GM12891 (cell line): ENCODE data around the gene PLPP7.

ENCODE experiments used
- POLR2A ChIP-seq: IDR thresholded peaks from 2 replicates; pipeline ENCODE4 v1.6.1; 2011; ENCODE audit warnings: low read depth, low read length, control low read depth
- POLR2AphosphoS5 ChIP-seq: IDR thresholded peaks from 2 replicates; pipeline ENCODE4 v1.6.1; 2011; ENCODE audit warnings: low read depth, low read length, control low read depth
- SPI1 ChIP-seq: IDR thresholded peaks from 2 replicates; pipeline ENCODE4 v1.6.1; 2011; ENCODE audit warnings: low read depth, low read length, control low read depth

DNA sequence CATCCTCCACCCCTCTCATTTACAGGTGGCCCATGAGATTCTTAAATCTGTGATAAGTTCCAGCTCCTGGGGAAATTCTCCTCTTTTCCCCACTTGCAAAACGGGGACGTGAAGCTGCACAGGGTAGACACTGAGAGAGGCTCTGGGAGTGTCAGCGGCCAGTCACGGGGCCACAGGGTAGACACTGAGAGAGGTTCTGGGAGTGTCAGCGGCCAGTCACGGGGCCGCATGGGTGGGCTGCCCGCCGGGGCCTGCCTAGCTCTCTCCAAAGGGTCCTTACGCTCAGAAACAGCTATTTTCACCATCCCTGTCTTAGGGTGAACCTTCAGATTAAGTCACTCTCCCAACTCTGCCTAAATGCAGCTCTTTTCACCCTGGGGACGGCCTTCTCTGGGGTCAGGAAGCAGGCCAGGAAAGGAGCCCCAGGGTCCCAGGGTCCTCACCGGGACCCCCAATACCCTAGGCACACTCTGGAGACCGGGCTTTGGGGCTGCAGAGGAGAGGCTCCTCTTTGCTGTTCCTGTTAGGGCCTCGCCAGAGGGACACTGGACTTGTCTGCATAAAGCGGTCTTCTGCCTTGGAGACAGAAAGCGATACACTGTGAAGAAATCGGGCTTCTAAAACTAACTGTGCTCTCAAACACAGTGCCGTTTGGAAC, 14.7 kb upstream of the PLPP7 start:
- TF ChIP-seq POLR2AphosphoS5 (no peak), POLR2A (no peak), SPI1 (no peak)
